Activated CD4-positive, alpha-beta T cell treated with anti-CD3 and anti-CD28 coated beads, Interleukin-2, amount 50 U/mL, for 1 hour (primary cell): ENCODE measurements around the gene HOXC11.

Experiments used
- DNase-seq: peaks from one replicate; pipeline ENCODE4 v3.0.0-alpha.2; 2020

HOXC11 gene

DNA sequence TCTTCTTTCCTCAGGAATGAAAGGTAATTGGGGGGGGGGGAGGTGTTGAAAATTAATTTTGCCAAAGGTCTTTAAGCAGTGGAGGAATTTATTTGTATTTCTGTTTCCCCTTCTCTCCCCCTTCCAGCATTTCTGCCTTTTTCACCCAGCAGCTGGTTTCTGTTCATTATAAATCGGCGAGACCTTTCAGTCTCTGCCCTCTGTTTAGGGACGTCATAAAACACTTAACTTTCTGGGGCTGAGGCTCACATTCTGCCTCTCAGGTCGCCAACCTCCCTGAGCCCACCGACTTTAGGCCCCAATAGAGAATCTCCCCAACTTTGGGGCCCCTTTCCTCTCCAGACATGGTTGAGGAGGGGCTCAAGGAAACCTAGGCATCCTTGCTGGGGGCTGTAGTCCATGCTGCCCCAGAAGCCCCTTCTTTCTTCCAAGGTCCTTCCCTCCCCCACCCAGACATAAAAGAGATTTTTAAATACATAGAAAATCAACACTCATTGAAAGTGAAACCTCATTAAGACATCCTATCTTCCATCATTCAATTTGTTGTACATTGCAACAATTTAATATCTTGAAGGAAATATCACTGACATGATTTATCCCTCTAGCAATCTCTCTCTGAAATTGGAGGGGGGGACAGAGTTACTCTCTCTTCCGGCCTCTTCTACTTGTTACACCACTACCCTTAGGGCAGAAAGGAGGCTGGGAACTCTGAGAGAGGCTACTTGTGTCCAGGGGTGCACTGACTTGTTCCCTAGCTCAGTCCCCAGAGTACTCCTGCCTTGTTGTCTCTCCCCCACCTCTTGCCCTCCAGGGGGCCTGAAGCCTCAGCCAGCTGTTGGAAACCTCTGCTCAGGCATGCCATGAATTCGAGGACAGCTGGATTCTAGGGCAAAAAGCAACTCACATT, 52.8 kb downstream of the HOXC11 start:
- no peak for DNase-seq

DNA sequence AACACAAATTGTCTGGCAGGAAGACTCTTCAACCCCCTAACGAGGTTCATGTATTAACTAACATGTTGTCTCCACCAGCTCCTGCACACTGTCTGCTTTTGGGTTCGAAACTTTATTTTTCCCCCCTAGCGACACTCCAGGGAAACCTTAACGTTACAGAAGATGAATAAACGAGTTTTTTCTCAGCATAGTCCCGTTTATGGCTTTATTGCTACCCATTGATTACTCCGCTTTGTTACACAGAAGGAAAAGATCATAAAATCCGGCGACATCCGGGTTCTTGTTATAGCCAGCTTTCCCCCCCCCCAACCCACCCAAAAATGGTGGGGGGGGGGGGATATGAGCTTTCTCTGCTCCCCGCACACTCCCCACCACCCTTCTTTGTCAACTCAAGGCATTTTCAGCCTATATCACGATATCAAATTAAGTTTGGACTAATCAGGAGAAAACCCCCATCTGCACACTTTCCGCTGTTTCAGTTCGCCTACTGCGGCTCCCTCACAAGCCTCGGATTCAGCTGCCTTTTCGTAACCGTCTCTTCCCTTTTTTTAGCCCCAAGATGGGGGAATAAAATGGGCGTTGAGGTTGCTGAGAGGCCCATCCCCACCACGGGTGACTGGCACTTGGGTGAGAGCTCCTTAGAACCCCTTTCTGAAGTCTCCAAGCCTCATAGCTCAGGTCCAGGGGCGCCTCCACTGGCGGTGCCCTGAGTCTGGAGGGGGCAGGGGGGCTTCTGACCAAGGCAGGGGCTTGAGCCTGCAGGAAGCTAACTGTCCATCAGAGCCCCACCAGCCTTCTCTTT, 53.9 kb downstream of the HOXC11 start:
- DNase-seq = no peak
